Muscle of leg (tissue), 11 donors: Measurements from ENCODE around the gene CBFA2T2. TPM values are rescaled to one million over a fixed set of nuclear protein-coding genes. Genes with fewer than 3 reads are reported as not detected.
"Not testable (repeated sequence)": the region's sequence is repeated elsewhere in the genome, so short reads cannot be mapped to it uniquely, and the experiment has no call there.

Source experiments
- DNase-seq: peaks from one replicate; pipeline ENCODE4 v3.0.0; 2013
- H3K27ac ChIP-seq: one replicate; pipeline ENCODE4 v1.5.1; 2013; ENCODE audit warnings: mild to moderate bottlenecking, low read length, control low read depth
- H3K27me3 ChIP-seq: one replicate; pipeline ENCODE4 v1.6.1; 2013; ENCODE audit warnings: low read length; ENCODE audit not compliant: control insufficient read depth, insufficient read depth
- H3K36me3 ChIP-seq: one replicate; pipeline ENCODE4 v1.6.1; 2013; ENCODE audit warnings: low read length; ENCODE audit not compliant: control insufficient read depth, insufficient read depth
- H3K4me1 ChIP-seq: one replicate; pipeline ENCODE4 v1.6.1; 2013; ENCODE audit warnings: low read length; ENCODE audit not compliant: control insufficient read depth, insufficient read depth
- H3K4me3 ChIP-seq: one replicate; pipeline ENCODE4 v1.5.1; 2013; ENCODE audit warnings: low read length, control low read depth
- H3K9me3 ChIP-seq: replicated peaks from 2 replicates; pipeline ENCODE4 v1.6.1; 2013; ENCODE audit warnings: low read depth, low read length; ENCODE audit not compliant: control insufficient read depth
- WGBS: methylation state at CpG from one replicate; pipeline ENCODE4 v1.1.5; 2013; ENCODE audit warnings: missing lambda C conversion rate; ENCODE audit not compliant: insufficient coverage; 5-methylcytosine and 5-hydroxymethylcytosine counted together
- polyA plus RNA-seq, 8 donors: library from polyadenylated mRNA; unstranded; fragments of 120-200 nt; gene quantifications; one replicate each; pipeline versions ENCODE4 v1.2.1 to v1.2.3, GENCODE V29; 2013; ENCODE audit warnings: inconsistent platforms in 1 of 8, low replicate concordance in 1 of 8; ENCODE audit not compliant: insufficient read length in 8 of 8, insufficient read depth in 1 of 8
- total RNA-seq: library from RNA; stranded (reverse); fragments of 120-200 nt; gene quantifications from one replicate; pipeline ENCODE4 v1.2.4, GENCODE V29; 2013

CBFA2T2 gene
- total and polyA plus RNA-seq, 9 donors = 8.5 to 17.8 (median 12.8) TPM

DNA sequence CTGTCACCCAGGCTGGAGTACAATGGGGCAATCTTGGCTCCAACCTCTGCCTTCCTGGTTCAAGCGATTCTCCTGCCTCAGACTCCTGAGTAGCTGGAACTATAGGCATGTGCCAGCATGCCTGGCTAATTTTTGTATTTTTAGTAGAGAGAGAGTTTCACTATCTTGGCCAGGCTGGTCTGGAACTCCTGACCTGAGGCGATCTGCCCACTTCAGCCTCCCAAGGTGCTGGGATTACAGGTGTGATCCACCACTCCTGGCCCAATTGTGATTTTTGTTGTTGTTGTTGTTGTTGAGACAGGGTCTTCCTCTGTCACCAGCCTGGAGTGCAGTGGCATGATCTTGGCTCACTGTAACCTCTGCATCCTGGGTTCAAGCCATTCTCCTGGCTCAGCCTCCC is 69.3 kb downstream of the CBFA2T2 start:
- Histone ChIP-seq H3K4me3 (no peak overlapping the region), H3K9me3 (no peaks in the 10 kb centered on the region), H3K36me3 (peaks cover 6% of the 10 kb centered on the region), H3K27me3 (no peaks in the 10 kb centered on the region), H3K4me1 (peaks cover 12% of the 10 kb centered on the region), H3K27ac (no peak overlapping the region)
- DNase-seq = no peak
- 100% methylated on average over 1 of the region's 2 CpGs for WGBS

DNA sequence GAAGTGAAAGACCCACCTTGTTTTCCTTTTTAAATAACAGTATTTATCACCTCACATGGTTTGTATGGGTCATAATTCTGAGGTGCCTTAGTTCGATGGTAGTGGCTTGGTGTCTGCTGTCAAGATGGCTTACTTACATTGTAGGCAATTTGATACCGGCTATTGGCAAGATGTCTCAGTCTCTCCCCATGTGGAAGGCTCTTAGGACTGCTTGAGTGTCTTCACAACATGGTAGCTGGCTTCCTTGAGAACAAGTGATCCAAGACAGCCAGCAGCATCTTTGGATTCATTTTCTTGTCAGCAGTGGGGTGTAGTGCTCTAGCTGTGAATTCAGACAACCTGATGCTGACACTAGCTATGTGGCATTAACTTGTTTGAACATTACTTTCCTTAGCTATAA is 70.1 kb downstream of the CBFA2T2 start:
- H3K36me3 ChIP-seq = peaks cover 6% of the 10 kb centered on the region
- peaks cover 8% of the 10 kb centered on the region for H3K4me1 ChIP-seq
- no CpG with 5 or more reads among the region's 2 CpGs for WGBS
- no peaks in the 10 kb centered on the region for H3K27me3 ChIP-seq
- no peaks in the 10 kb centered on the region for H3K9me3 ChIP-seq
- DNase-seq = no peak
- H3K4me3 ChIP-seq = no peak overlapping the region
- peak overlapping the region; percentile 55 for H3K27ac ChIP-seq

DNA sequence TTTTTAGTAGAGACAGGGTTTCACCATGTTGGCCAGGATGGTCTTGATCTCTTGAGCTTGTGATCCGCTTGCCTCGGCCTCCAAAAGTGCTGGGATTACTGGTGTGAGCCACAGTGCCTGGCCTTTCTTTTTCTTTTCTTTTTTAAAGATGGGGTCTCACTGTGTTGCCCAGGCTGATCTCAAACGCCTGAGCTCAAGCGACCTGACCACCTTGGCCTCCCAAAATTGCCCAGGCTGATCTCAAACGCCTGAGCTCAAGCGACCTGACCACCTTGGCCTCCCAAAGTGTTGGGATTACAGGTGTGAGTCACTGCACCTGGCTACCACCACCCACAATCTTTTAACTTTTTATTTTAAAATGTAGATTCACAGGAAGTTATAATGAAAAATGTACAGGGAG is 71.2 kb downstream of the CBFA2T2 start:
- H3K27me3 ChIP-seq, H3K4me3 ChIP-seq, H3K27ac ChIP-seq, H3K9me3 ChIP-seq, DNase-seq, H3K36me3 ChIP-seq, H3K4me1 ChIP-seq: not testable (repeated sequence)
- 100% methylated on average over 2 of the region's 6 CpGs for WGBS

DNA sequence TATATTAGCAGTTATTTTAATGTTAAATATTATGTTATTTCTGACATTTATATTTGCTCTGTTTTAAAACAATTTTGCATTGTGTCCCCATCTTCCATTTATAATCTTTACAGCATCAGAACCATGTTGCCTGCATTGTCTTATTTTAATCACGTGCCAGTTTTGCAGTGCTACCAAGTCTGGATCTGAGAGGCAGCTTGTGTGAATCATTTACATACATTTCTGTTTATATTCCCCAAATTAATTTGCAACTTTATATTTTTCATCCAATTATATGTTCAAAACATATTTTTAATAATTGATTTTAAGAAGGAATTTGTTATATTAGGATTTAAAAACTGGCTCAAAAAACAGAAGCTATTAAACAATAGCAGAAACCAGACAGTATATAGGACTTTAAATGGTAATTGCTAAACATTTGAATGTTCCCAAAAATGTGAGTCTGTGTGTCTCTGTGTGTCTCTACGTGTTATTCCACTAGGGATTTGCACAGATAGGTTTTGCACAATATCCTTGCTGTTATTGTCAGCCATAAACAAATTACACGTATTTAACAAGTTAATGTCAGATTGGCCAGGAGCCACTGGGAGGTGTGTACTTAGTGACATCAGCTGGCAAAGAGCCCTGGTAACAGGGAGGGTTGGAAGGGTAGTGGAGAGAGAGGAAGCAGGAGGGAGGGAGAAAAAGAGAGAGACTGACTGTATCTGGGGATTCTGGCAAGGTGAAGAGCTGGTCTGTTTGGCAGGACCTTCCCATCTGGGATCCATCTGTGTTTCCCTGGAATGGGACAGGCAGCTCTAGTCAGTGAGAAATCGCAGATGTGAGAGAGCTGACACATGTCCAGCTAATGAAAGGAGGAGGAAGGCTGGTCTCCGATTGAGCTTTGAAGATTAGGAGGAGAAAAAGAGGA is 72.1 kb downstream of the CBFA2T2 start:
- DNase-seq = peak; percentile 98
- no peak overlapping the region for H3K4me3 ChIP-seq
- peaks cover 6% of the 10 kb centered on the region for H3K4me1 ChIP-seq
- WGBS = 0% methylated on average over 1 of the region's 5 CpGs
- peak overlapping the region; percentile 1 for H3K27ac ChIP-seq
- peaks cover 6% of the 10 kb centered on the region for H3K36me3 ChIP-seq
- H3K9me3 ChIP-seq = no peaks in the 10 kb centered on the region
- no peaks in the 10 kb centered on the region for H3K27me3 ChIP-seq

DNA sequence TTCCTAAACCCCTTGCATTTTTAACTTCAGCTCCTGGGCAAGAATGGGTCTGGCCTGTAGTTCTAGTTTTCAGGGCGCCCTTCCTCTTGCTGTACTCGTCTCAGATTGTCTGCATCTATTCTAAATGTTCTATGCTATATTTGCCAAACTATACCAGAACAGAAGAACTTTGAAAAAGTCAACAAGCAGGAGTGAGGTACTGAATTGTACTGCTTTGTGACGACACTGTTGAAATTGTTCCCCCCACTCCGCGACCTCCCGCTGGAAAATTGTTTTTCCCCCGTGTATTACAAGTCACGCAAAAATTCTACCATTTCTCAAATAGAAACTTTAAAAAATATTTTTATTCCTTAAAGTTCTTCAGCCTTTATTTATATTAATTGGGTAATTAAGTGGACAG is 73.9 kb downstream of the CBFA2T2 start:
- DNase-seq = no peak
- Histone ChIP-seq H3K9me3 (no peaks in the 10 kb centered on the region), H3K4me1 (peaks cover 12% of the 10 kb centered on the region), H3K4me3 (no peak overlapping the region), H3K27me3 (no peaks in the 10 kb centered on the region), H3K36me3 (peaks cover 2% of the 10 kb centered on the region), H3K27ac (no peak overlapping the region)
- 83% methylated on average over 1 of the region's 8 CpGs for WGBS

DNA sequence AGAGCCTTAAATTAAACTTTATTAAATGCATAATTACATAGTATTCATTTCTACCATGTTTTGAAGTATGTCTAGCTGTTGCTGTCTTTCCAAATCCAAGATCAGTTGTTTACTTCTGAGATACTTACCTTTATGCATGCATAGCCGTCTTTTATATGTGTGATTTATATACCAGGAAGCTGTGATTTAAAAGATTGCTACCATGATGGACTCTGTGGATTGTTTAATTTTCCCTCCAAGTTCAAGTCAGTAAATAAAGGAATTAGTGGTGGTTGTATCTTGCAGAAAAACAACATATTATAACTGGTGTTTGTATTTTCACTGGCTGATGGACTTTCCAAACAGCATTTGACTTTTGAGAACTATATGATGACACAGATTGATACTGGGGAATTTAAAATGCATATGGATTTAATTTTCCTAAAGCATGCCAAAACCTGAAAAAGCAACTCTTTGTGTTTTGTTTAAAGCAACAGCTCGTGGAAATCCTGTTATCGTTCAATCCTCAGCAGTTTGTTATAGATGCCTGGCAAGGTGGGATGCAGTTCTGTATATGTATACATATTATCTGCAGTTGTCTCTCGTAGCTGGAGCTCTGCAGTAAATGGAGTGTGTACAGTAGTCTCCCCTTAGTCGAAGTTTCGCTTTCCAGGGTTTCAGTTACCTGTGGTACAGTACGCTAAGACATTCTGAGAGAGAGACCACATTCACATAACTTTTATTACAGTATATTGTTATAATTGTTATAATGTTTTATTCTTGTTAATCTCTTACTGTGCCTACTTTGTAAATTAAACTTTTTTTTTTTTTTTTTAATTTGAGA is 77.1 kb downstream of the CBFA2T2 start:
- peak; percentile 38 for DNase-seq
- H3K9me3 ChIP-seq = no peaks in the 10 kb centered on the region
- H3K27me3 ChIP-seq = no peaks in the 10 kb centered on the region
- no peaks in the 10 kb centered on the region for H3K36me3 ChIP-seq
- no peak overlapping the region for H3K27ac ChIP-seq
- H3K4me1 ChIP-seq = peaks cover 13% of the 10 kb centered on the region
- H3K4me3 ChIP-seq = no peak overlapping the region
- no CpG with 5 or more reads among the region's 7 CpGs for WGBS

DNA sequence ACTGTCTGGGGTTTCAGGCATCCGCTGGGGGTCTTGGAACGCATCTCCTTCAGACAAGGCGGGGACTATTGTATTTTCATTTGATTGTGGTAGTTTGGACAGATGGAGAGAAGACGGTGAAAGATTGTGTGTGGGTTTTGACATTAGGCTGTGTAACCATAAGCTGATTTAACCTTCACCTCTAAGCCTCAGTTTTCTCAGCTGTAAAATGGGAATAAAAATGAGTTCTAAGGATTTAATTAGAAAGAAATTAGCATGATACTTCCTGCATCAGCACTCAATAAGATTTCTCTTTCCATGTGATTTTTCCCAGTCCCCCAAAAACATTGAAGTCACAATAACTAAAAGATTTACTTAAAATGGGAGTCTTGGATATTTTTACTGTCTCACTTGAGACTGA is 78.1 kb downstream of the CBFA2T2 start:
- H3K27me3 ChIP-seq = no peaks in the 10 kb centered on the region
- H3K27ac ChIP-seq = no peak overlapping the region
- H3K9me3 ChIP-seq = no peaks in the 10 kb centered on the region
- H3K36me3 ChIP-seq = no peaks in the 10 kb centered on the region
- peaks cover 9% of the 10 kb centered on the region for H3K4me1 ChIP-seq
- no peak overlapping the region for H3K4me3 ChIP-seq
- WGBS = no CpG with 5 or more reads among the region's 4 CpGs
- no peak for DNase-seq

DNA sequence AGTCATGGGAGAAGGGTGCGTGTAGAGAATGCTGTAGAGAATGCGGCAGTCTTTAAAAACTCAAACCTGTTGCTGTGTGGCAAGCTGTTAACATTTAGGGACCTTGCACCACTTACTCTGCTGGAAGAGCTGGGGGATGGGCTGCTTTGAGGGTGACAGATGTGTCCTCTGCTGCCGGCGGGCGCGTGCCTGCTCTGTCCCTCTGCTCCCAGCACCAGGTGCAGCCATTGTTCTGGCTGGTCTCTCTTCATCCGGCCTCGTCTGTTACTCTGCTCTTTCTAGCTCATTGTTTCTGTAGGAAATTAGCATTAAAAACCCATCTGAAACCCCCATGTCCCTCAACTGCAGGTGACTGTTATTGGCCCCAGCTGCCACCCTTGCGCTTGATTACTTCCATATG is 78.5 kb downstream of the CBFA2T2 start:
- no peaks in the 10 kb centered on the region for H3K36me3 ChIP-seq
- no peaks in the 10 kb centered on the region for H3K27me3 ChIP-seq
- peak; percentile 76 for DNase-seq
- H3K4me1 ChIP-seq = peaks cover 9% of the 10 kb centered on the region
- no peaks in the 10 kb centered on the region for H3K9me3 ChIP-seq
- no peak overlapping the region for H3K4me3 ChIP-seq
- peak overlapping the region; percentile 2 for H3K27ac ChIP-seq
- WGBS = 80% methylated on average over 1 of the region's 9 CpGs

DNA sequence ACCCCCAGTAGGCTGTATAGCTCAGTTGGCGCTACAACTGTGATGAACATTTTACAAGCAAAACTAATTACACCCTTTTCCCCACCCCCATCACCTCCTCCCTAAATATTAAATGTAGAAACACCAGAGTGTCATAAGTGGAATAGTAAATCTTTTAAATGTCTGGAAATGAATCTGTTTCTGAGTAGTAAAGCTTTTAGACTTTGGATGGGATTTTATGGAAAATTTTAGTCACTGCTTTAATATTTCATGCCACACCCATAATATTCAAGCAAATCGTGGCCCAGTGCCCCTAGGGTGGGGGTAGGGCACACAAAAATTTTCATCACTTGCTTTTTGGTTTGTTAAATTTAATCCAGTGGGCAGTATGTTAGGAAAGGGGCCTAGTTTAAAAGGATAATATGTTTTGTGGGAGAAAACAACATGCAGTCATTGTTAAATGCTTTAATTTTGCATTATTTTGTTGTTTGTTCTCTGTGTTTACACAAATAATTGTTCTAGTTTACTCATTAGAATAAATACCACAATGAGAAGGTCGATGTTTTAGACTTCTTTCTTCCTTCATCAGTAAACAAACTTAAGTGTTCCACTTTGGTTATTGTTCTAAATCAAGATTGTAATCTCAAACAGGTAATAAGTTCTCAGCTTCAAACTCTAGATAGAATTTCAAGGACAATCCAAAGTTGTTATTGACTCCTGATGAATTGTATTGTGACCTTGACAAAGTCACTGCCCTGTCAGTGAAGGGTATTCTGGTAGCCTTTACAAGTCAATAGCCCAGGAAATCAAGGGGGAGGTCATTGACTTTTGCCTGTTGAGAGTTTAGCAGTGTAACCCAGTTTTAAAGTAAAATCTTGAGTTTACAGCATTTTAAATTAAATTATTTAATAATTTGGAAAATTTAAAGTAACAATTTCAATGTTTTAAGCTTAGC is 79.2 kb downstream of the CBFA2T2 start:
- DNase-seq = peak; percentile 84
- Histone ChIP-seq H3K4me1 (peaks cover 9% of the 10 kb centered on the region), H3K9me3 (no peaks in the 10 kb centered on the region), H3K36me3 (no peaks in the 10 kb centered on the region), H3K4me3 (no peak overlapping the region), H3K27ac (peak overlapping the region; percentile 2), H3K27me3 (no peaks in the 10 kb centered on the region)
- WGBS = no CpG with 5 or more reads among the region's 3 CpGs
